Muscle of leg (tissue), 11 donors: ENCODE data around the gene SKAP1. TPM values are rescaled to one million over a fixed set of nuclear protein-coding genes. Genes with fewer than 3 reads are reported as not detected.

Source experiments
- DNase-seq: peaks from one replicate; pipeline ENCODE4 v3.0.0; 2013
- H3K27ac ChIP-seq: one replicate; pipeline ENCODE4 v1.5.1; 2013; ENCODE audit warnings: mild to moderate bottlenecking, low read length, control low read depth
- H3K27me3 ChIP-seq: one replicate; pipeline ENCODE4 v1.6.1; 2013; ENCODE audit warnings: low read length; ENCODE audit not compliant: control insufficient read depth, insufficient read depth
- H3K36me3 ChIP-seq: one replicate; pipeline ENCODE4 v1.6.1; 2013; ENCODE audit warnings: low read length; ENCODE audit not compliant: control insufficient read depth, insufficient read depth
- H3K4me1 ChIP-seq: one replicate; pipeline ENCODE4 v1.6.1; 2013; ENCODE audit warnings: low read length; ENCODE audit not compliant: control insufficient read depth, insufficient read depth
- H3K4me3 ChIP-seq: one replicate; pipeline ENCODE4 v1.5.1; 2013; ENCODE audit warnings: low read length, control low read depth
- H3K9me3 ChIP-seq: replicated peaks from 2 replicates; pipeline ENCODE4 v1.6.1; 2013; ENCODE audit warnings: low read depth, low read length; ENCODE audit not compliant: control insufficient read depth
- WGBS: methylation state at CpG from one replicate; pipeline ENCODE4 v1.1.5; 2013; ENCODE audit warnings: missing lambda C conversion rate; ENCODE audit not compliant: insufficient coverage; 5-methylcytosine and 5-hydroxymethylcytosine counted together
- polyA plus RNA-seq, 8 donors: library from polyadenylated mRNA; unstranded; fragments of 120-200 nt; gene quantifications; one replicate each; pipeline versions ENCODE4 v1.2.1 to v1.2.3, GENCODE V29; 2013; ENCODE audit warnings: inconsistent platforms in 1 of 8, low replicate concordance in 1 of 8; ENCODE audit not compliant: insufficient read length in 8 of 8, insufficient read depth in 1 of 8
- total RNA-seq: library from RNA; stranded (reverse); fragments of 120-200 nt; gene quantifications from one replicate; pipeline ENCODE4 v1.2.4, GENCODE V29; 2013

Gene SKAP1
- total and polyA plus RNA-seq, 9 donors: 0.22 to 0.52 (median 0.37) TPM; not detected in 1

GRCh38 chr17:48152289-48152688, 277.7 kb downstream of the SKAP1 start:
- Histone ChIP-seq H3K27ac (no peak overlapping the region), H3K4me3 (no peak overlapping the region), H3K9me3 (no peaks in the 10 kb centered on the region), H3K27me3 (peaks cover 24% of the 10 kb centered on the region), H3K36me3 (no peaks in the 10 kb centered on the region), H3K4me1 (peaks cover 3% of the 10 kb centered on the region)
- no peak for DNase-seq
- WGBS: no CpG with 5 or more reads among the region's 4 CpGs

GRCh38 chr17:48151220-48151619, 278.8 kb downstream of the SKAP1 start:
- H3K36me3 ChIP-seq: no peaks in the 10 kb centered on the region
- H3K27ac ChIP-seq: no peak overlapping the region
- no CpG with 5 or more reads among the region's 3 CpGs for WGBS
- no peaks in the 10 kb centered on the region for H3K4me1 ChIP-seq
- H3K9me3 ChIP-seq: no peaks in the 10 kb centered on the region
- DNase-seq: no peak
- peaks cover 24% of the 10 kb centered on the region for H3K27me3 ChIP-seq
- no peak overlapping the region for H3K4me3 ChIP-seq

- 69% methylated on average over 2 of the region's 11 CpGs for whole genome bisulfite sequencing
- H3K4me3 ChIP-seq: no peak overlapping the region
- no peaks in the 10 kb centered on the region for H3K4me1 ChIP-seq
- no peak overlapping the region for H3K27ac ChIP-seq
- DNase-seq: no peak
- no peaks in the 10 kb centered on the region for H3K9me3 ChIP-seq
- H3K36me3 ChIP-seq: no peaks in the 10 kb centered on the region
- peaks cover 21% of the 10 kb centered on the region for H3K27me3 ChIP-seq
Observed at GRCh38 chr17:48150597-48151001, 279.4 kb downstream of the SKAP1 start.

DNA sequence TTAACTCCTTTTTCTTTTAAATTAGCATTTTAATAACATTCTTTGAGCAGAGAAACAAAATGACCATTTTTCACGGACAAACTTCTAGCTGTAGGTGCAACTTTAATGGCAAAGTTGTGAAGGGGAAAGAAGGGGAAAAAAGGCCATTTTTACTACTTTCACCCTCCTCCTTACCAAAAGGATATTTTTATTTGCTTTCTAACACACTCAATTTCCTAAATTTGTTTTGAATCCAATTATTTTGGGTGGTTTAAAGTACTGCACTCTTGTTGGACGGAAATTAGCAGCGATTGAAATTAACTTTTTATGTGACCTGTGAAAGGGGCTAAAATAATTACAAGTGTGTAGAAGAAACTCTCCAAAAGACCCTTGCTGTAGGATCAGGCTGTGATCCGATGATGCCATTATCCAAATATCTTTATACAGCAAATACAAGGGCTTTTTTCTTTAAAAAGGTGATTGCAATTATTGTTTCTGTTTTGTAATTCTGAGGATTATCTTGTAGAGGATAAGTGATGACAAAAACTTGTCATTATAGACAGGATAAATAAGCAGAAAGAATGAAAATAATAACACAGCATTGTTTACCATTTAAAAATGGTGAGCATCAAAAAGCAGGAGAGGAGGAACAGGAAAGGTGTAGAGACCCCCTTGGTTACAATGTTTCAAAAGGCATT, 280.1 kb downstream of the SKAP1 start:
- no CpG with 5 or more reads among the region's 4 CpGs for WGBS
- no peak overlapping the region for H3K27ac ChIP-seq
- H3K4me3 ChIP-seq: no peak overlapping the region
- H3K36me3 ChIP-seq: no peaks in the 10 kb centered on the region
- peaks cover 21% of the 10 kb centered on the region for H3K27me3 ChIP-seq
- H3K4me1 ChIP-seq: no peaks in the 10 kb centered on the region
- no peaks in the 10 kb centered on the region for H3K9me3 ChIP-seq
- no peak for DNase-seq

DNA sequence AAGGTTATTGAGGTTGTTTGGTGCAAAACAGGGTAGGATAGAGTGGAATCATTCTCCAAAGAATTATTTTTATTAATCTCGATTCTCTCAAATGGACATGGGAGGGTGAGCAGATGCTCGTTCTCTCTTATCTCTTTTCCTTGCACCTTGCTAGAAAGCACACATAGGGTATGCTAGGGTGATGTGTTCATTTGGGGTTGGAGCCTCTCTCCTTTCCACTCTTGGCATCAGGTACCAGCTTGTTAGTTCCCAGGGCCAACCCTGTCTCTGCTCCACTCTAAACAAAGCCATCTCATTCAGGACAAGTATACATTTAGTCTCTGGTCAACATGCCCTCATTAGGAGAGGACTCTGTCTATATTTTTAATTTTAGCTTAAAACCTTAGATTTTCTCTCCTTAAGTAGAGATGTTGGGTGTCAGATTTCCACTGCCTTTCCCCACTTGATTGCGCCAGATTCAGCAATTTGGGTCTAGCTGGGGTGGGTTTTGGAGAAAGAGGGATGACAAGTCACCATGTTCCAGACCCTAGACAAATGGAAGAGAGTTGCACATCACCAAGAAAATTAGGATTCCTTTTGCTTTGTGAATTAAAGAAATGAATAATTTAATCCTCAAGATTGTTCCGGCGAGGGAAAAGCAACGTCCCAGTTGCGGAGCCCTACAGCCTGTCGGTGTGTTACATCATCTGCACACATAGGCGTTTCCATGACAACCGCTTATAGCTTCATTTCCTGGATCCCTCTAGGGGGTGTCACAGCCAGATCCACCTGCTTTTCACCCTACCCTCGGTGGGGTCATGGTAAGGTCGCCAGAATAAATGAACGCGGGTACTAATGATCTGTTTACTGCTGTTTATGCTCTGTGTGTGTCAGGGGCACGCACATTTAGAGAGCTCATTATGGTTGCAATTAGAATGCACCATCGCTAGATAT, 280.9 kb downstream of the SKAP1 start:
- DNase-seq: peak; percentile 46
- Histone ChIP-seq H3K27ac (no peak overlapping the region), H3K4me1 (no peaks in the 10 kb centered on the region), H3K9me3 (no peaks in the 10 kb centered on the region), H3K4me3 (no peak overlapping the region), H3K27me3 (peaks cover 22% of the 10 kb centered on the region), H3K36me3 (no peaks in the 10 kb centered on the region)
- 17% methylated on average over 5 of the region's 16 CpGs for WGBS

DNA sequence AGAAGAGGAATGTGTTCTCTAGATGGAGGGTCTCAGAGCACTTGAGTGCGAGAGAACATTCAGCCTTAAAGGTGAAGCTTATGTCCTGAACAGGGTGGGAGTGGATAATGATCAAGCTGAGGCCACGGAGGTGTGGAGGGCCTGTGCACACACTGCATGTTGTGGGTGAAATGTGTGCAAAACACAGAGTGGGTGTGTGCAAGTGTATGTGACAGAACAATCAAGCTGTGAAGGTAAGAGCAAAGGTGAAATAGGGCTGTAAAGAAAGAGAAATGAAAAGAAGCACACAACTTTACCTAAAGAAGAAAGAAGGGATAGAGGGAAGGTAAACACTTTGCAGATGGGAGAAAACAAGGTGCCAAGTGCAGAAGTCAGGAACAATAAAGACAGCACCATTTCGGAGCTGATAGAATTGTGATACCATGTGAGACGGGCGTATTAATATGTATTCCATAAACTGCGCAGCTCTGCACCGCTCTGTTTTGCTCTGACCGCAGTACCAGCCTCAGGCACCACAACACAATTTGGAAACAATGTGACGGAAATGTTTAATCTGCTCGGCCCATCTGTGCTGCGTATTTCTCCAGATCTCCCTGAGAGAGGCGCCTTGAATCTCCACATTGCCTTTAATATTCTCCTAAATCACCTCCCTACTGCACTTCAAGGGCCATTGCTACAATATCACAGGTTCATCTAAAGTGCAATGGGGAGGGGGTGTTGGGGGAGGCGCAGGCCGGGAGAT, 281.8 kb downstream of the SKAP1 start:
- no peaks in the 10 kb centered on the region for H3K4me1 ChIP-seq
- H3K27me3 ChIP-seq: peaks cover 29% of the 10 kb centered on the region
- 65% methylated on average over 9 of the region's 14 CpGs for WGBS

DNA sequence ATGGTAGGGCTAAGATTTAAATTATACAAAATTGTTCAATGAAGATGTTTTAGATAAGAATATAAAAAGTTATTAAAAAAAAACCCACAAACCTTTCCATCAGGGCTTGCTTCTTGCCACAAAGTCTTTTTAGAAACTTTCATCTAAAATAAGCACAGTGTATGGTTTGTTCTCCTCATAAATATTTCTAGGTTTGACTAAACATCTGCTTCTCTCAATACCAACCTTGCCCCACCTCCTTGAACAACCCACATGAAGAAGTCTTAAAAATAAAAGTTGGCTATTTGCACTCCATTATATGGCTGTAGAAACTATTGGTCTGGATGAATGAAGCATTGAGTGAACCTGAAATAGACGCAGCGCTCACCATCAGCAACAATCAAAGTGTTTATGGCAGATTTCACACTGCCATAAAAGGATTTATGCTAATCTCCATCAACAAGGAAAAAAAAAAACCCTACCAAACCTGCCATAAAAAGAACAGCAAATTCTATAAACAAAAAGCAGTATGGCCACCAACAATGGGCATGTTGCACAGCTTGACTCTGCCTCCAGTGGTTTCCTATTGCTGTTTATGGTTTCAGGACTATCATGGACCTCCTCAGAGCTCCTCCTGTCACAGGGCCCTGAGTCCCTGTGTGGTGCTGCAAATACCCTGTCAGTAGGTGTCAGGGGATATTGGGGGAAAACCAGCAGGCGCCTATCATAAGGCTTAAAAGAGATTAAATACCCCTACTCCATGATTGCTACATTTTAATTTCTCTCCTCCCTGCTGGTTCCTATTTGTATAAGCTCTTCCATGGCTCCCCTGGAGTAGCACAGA, 284.8 kb downstream of the SKAP1 start:
- no peaks in the 10 kb centered on the region for H3K4me1 ChIP-seq
- H3K27ac ChIP-seq: no peak overlapping the region
- H3K36me3 ChIP-seq: no peaks in the 10 kb centered on the region
- H3K9me3 ChIP-seq: no peaks in the 10 kb centered on the region
- DNase-seq: no peak
- WGBS: 88% methylated on average over 1 of the region's 3 CpGs
- no peak overlapping the region for H3K4me3 ChIP-seq
- peaks cover 34% of the 10 kb centered on the region for H3K27me3 ChIP-seq

More for the DNA sequence above, 281.8 kb downstream of the SKAP1 start:
- no peak overlapping the region for H3K27ac ChIP-seq
- no peak for DNase-seq
- H3K4me3 ChIP-seq: no peak overlapping the region
- no peaks in the 10 kb centered on the region for H3K36me3 ChIP-seq
- no peaks in the 10 kb centered on the region for H3K9me3 ChIP-seq

DNA sequence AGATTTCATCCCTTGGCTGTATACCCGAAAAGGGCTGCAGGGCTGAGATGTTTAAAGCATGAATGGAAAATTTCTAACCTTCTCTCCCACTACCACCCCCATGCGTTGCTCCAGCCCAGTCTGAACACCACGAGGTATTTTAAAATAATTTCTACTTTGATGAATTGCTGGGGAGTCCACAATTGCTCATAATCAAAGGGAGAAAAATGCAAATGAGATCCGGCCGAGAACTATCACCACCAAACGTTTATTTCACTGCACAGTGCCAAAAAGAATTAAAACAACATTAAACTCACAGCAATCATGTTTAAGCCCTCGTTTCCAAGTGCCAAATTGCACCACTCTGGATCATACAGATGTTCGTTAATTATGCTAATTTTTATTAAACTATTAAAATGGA, 285.8 kb downstream of the SKAP1 start:
- no peak for DNase-seq
- H3K27me3 ChIP-seq: peaks cover 30% of the 10 kb centered on the region
- no peaks in the 10 kb centered on the region for H3K9me3 ChIP-seq
- H3K27ac ChIP-seq: no peak overlapping the region
- WGBS: no CpG with 5 or more reads among the region's 8 CpGs
- H3K4me3 ChIP-seq: no peak overlapping the region
- no peaks in the 10 kb centered on the region for H3K36me3 ChIP-seq
- H3K4me1 ChIP-seq: no peaks in the 10 kb centered on the region

- WGBS: 34% methylated on average over 3 of the region's 6 CpGs
- Histone ChIP-seq H3K27ac (no peak overlapping the region), H3K9me3 (no peaks in the 10 kb centered on the region), H3K4me1 (no peaks in the 10 kb centered on the region), H3K4me3 (no peak overlapping the region), H3K36me3 (no peaks in the 10 kb centered on the region), H3K27me3 (peaks cover 25% of the 10 kb centered on the region)
- DNase-seq: no peak
Observed at GRCh38 chr17:48143629-48144028, 286.4 kb downstream of the SKAP1 start.
